DMS53 treated with DMSO at 0.1 percent for 48 hours (cell line): ENCODE results near the gene LRRC30.
"Not testable (repeated sequence)": the region's sequence is repeated elsewhere in the genome, so short reads cannot be mapped to it uniquely, and the experiment has no call there.

Experiments
- DNase-seq: peaks from one replicate; lab custom pipeline; 2025; ENCODE audit not compliant: unreplicated experiment; lab: John Stamatoyannopoulos, UW

Gene LRRC30

DNA sequence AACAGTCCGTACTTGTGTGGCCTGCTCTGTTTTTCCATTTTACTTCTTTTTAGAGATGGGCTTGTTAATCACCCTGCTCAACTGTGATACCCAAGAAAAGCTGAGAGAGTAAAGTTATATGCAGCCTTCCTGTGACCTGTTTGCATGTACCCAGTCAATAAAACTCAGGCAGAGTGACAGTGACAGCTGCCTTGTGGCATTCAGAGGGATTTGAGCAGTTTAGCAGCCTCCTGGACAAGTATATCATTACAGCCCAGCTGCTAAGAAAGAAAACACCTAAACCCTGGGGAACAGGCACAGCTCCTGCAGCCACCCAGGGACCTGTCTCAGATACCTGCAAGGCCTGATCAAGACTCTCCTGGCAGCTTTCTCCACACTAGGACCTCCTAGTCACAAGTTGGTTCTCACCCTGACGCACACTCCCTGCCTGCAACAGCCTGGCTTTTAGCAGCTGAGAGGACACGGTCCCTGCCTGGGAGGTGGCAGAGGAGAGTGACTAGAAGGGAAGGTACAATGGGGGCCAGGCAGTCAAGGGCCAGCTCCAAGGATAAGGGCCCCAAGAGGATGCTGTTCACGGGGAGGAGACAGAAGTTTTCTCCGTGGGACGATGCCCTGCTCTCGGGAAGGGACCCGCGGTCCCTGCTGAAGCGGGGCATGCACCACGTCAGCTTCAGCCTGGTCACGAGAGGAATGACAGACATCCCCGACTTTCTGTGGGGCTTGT lies at the start of gene LRRC30:
Gene LRRC30, plus strand, starts transcription at position 464 of the 724 bp plus-strand sequence. Its CDS starts 50 bp downstream, at position 514.
- no peak for DNase-seq

DNA sequence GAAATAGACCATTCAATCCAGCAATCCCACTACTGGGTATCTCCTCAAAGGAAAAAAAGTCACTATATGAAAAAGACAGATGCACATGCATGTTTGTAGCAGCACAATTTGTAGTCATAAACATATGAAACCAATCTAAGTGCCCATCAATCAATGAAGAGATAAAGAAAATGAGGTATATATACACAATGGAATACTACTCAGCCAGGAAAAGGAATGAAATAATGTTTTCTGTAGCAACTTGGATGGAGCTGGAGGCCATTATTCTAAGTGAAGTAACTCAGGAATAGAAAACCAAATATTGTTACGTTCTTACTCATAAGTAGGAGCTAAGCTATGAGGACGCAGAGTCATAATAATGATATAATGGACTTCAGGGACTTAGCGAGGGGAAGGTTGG lies 45.2 kb upstream of the LRRC30 start:
- no peak for DNase-seq

DNA sequence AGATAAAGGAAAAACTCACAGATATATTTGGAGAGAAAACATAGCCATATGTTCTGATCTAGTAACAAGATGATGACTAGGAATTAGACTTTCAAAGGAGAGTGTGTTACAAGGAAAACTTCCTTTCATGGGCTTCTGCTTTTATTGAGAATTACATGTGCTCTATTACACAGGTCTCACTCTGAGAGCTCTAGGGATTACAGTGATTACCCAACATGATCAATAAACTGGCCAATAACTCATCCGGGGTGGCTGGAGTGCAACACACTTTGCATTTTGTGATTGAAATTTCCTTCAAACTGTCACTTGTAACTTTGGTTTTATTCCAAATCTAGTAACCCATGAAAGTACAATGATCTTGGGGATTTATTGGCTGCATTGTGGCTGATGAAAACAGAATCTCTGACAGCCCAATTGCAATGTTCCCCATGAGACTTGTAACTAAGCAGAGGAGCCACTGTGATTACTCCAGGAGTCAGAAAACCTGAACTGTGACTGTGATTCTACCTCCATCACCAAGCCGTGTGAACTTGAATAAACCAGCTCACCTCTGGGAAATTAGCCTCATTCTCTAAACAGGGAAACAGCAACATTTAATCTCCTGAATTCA lies 40.2 kb upstream of the LRRC30 start:
- no peak for DNase-seq

DNA sequence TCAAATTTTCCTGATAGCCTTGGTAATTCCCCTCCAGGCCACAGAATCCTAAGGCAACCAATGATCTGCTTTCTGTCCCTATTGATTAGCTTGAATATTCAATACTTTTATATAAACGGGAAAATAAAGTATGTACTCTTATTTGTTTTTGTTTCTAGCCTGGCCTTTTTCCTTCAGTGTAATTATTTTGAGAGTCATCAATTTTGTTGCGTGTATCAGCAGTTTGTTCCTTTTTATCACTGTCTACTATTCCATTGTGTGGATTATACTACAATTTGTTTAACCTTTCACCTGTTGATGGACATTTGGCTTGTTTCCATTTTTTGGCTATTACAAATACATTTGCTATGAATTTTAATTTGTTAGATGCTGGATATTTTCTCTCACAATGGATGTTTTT lies 39.2 kb upstream of the LRRC30 start:
- DNase-seq = no peak

DNA sequence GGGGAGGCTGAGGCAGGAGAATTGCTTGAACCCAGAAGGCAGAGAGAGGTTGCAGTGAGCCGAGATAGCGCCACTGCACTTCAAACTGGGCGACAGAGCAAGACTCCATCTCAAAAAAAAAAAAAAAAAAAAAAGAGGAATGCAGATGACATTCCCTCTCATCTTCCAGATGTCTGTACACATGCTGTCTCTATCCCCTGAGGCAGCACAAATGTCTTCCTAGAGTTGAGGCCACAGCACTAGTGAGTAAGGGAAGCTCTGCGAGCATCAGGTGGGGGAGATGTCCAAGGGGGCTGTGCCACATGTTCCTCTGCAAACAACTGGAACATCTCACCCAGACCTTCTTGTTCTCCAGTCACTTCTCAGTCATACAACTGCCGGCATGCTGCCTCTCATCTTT lies 35.6 kb upstream of the LRRC30 start:
- no peak for DNase-seq

DNA sequence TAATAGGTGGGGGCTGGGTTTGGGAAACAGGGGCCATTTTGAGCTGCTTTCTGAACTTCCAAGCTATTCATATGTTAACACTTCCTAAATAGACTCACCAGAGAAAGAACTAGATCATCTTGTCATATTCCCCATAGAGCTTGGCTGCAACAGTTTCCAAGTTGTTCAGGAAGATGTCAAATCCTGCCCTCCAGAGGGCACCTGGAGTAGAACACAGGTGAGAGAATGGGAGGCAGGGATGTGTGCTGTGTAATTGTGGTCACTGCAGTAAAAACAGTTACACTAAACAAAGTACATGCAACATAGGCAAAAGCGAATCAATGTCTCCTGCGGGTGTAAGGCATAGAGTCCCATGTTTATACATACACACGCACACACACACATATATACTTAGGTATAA lies 34.5 kb upstream of the LRRC30 start:
- DNase-seq = no peak

DNA sequence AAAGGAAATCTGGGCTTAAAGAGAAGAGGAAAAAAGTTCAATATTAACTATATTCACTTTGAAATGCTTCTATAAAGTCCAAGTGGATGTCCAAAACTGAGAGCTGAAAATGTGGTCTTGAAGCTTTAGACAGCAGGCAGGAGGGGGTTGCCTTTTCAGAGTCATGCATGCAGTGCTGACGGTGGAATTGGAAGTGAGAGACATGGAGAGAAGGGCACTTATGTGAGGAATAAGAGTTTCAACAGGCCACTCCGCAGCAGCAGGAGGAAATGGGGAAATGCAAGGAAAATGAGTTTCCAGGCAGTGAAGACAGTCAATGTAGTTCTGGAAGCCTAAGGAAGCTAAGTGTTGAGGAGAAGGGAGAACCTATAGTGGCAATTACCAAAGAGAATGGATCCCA lies 33.0 kb upstream of the LRRC30 start:
- DNase-seq = no peak

DNA sequence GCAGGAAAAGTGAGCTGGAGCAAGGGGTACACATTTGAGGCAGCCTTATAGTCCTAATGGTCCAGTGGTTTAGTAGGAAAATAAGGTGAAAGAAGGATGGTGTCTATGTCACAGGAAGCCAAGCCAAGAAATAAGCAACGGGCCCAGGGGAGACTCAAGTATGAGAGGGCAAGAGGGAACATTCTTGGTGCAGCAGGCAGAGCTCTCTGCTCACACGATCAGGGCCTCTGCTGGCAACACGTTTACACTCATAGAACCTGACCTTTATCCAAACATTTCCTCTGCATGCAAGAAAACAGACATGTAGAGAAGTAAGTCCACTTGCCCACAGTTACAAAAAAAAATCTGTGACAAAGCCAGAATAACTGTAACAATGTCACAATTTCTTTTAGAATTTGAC lies 32.6 kb upstream of the LRRC30 start:
- DNase-seq = no peak

DNA sequence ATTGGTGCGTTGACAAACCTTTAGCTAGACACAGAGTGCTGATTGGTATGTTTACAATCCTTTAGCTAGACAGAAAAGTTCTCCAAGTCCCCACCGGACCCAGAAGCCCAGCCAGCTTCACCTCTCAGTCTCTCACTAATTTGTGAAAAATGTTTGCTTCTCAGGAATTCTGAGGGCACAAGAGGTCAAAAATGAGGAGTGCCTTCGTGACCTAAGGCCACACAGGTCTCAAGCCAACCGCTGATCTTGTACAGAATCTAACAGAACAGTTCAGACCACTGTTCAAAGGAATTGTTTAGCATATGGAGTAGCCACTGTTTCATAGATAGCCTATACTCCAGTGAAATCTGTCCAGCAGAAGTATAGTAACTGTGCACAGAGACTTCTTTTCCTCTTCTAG lies 29.8 kb upstream of the LRRC30 start:
- no peak for DNase-seq

DNA sequence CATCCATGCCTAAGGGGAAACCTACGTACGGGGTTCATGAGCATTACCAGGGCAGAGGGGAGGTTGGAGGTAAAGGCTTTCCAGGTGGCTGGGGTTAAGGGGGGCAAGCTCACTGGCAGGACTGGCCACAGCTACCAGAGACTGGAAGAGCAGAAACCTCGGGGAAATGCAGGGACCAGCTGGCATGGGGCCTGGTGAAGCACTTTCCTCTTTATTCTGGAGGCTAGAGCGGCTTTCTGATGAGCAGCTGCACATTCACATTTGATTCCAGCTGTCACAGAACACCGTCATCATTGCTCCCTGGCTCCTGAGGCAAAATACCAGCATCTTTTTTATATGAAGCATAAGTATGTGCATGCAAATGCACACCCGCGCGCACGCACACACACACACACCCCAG lies 28.7 kb upstream of the LRRC30 start:
- no peak for DNase-seq

DNA sequence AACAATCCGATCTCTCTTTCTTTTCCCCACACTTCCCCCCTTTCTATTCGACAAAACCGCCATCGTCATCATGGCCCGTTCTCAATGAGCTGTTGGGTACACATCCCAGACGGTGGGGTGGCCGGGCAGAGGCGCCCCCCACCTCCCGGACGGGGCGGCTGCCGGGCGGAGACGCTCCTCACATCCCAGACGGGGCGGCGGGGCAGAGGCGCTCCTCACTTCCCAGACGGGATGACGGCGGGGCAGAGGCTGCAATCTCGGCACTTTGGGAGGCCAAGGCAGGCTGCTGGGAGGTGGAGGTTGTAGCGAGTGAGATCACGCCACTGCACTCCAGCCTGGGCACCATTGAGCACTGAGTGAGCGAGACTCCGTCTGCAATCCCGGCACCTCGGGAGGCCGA lies 27.3 kb upstream of the LRRC30 start:
- not testable (repeated sequence) for DNase-seq

DNA sequence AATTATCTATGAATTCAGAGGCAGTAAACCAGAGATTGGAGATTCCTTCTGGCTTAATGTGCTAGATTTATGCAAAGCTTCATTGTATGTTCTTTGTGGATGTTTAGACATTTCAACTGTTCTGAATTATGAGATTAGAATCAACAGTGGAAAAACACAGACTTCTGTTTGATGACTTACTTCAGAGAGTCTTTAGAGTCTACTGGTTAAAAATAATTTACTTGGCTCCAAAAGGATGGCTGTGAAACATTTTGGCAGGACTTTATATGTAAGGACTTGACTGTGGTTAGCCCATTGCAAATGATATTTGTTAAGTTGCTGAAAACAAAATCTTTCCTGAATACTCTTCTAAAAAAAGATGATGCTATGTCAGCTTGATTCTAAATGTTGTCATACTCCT lies 25.5 kb upstream of the LRRC30 start:
- DNase-seq = no peak

DNA sequence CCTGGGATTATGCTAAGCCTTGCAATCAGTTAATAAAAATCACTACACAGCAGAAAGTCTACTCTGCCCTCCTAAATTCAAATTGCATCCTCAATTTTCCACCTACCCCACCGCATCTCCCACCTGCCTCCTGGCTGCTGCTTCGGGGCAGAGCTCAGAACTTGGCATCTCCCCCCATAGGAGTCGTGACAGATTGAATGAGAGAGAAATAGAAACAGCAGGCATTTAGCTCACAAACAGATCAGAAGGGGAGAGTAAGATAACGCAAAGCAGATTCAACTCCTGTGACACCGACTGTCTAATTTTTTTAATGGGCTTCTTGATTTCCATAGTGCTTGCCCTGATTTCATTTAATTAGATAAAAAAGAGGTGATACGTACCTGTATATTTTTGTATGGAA lies 24.7 kb upstream of the LRRC30 start:
- no peak for DNase-seq

DNA sequence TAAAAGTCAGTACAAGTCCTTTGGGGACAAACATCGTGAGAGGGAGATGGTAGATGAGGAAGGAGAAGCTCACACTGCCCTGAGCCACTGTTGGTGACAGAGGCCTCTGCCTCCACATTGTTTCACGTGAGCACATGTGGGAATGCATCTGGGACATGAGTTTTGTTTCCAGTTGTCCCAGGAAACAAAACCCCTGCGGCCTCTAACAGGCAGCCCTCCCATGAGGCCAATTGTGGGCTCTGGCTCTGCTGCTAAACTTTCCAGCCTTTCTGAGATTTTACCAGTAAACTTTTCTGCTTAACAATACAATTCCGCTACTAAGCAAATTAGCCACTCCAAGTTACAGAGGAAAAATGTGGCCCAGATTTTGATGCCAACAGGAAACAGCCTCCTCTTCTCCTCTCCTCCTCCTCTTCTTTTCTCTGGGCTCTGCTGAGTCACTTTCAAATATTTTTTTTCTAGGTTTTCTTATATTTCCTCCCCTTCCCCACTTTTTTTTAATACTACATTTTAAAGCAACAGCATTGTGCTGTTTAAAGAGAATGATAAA lies 23.4 kb upstream of the LRRC30 start:
- no peak for DNase-seq

DNA sequence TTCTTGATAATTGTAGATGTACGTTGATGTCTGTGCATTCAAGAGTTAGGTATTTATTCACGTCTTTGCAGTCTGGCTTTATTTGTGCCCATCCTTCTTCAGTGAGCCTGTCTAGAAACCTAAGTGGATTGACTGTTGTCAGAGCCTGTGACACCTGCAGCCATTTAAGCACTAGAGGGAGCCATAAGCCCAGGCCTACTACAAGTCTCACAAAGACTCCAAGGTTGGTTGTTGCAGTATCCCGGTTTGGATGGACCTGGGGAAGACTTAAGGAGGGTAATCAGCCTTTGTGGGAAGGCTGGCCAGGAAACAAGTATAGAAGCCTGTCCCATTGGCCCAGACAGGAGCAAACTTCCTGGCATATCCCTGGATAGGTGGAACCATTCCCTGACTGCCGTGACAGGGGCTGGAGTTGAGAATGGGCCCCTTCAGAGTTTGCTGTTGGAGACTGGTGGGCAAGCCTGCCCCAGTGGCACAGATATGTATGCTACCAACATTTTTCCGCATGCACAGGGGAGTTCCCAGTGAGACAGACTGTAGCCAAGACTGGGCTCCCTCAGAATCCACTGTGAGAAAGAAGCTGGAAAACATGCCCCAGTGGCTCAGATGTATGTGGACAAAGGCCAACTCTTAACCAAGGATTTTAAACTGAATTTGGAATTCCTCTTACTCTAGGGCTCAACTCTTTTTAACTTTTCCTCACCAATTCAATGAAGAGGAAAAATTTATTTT lies 9.3 kb upstream of the LRRC30 start:
- peak; percentile 90 for DNase-seq

DNA sequence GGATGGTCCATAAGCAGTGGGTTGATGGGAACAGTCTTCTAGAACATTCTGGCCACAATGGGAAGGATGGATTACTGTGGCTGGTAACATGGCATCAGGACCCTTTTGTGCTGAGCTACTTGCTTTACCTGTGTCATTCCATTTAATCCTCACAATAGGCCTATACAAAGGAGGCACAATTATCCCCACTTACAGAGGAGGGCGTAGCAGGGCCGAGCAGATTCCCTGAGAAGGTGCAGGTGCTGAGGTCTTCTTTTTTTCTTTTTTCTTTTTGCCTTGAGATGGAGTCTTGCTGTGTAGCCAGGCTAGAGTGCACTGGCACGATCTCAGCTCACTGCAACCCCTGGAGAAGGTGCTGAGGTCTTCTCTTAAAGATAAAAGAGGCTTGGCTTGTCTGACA lies 6.7 kb upstream of the LRRC30 start:
- no peak for DNase-seq

DNA sequence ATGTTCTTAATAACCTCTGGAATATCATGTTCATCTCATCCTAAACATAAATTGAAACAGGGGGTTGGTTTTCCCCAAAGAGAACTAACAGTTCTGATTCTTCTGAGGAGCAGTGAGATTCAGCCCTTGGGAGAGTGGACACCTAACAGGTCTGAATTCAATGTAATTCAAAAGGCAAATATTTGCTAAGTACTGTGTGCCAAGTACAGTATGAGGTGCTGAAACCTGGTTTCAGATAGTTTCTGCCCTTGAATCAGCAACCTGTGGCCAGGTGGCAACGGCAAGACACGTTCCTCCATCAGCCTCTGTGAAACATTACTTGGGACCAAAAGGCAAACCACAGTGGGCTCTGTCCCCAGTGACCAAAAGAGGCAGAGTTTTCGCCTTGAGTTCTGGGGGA lies 1.3 kb downstream of the LRRC30 start:
- DNase-seq = peak; percentile 36

DNA sequence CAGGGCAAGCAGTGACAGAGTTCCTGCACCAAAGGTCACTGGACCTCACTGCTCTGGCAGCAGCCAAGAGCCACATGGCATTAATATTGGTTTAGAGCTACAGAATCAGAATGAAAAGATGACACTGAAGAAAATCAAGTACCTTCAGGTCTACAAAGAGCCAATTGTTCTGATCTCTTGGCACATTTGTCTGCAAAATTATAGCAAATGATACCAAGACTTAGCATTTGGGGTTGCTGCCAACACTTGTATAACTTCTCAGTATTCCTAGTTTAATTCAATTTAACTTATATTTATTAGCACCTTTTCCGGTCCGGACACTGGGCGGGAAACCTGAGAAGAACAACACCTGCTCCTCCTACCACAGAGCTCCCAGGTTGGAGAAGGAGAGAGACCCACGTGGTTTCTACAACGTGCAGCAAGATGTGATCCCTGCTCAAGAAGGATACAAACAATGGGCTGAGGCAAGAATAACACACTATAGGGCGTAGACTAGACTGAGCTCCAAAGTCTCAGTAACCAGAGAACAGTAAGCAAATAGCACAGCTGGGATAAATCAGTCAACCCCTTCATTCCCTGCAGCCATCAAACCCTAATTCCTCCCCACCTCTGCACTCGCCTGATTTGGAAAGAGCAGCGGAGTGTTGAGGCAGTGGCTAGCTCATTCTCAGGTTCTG lies 2.4 kb downstream of the LRRC30 start:
- DNase-seq = no peak

DNA sequence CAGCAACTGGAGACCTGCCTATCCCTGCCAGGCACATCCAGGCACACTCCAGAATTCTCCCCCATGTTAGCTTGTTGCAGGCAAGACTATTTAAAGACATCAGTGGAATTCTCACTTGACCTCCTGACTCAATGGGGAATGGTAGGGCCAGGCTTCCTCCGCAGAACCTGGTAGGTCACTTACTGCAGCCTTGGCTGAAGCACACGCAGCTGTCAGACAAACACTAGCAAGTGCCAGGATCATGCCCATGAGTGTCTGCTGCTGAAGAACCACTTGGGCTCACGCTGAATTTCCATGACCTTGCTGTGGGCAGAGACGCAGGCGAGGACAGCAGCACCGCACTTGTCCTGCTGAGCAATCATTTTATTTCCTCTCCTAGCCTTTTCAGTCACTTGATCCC lies 3.2 kb downstream of the LRRC30 start:
- DNase-seq = no peak

DNA sequence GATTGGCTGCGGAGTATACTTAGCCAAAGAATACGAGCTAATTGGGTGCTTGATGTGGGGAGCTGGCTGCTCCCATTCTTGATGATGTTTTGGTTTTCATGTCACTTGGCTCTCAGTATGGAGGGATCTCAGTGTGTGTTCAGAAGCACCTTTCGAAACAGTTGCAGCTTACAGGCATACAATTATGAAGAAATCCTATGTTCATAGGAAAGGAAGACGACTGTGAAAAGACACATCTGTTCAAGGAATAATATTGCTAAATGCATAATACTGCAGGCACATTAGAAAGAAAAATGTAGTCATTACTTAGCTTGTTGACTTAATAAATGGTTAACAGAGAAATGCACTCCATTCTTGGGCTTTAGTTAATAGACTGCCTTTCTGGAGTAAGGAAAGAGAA lies 4.1 kb downstream of the LRRC30 start:
- no peak for DNase-seq

DNA sequence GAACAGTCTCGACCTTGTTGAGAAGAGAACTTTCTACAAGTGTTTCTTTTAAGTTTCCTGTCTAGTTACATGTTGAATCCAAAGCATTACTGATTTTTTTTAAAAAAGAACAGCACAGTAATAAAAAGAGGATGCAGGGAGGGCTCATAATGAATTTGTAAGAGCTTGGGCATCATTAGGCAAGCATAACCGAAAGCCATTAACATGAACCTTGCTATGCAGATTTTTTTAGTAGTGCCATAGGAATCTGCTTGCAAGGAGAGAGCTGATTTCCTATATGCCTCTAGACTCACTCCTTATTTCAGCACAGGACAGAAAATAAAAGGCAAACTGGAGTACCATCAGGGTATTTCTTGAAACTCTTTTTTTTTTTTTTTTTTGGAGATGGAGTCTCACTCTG lies 5.2 kb downstream of the LRRC30 start:
- no peak for DNase-seq

DNA sequence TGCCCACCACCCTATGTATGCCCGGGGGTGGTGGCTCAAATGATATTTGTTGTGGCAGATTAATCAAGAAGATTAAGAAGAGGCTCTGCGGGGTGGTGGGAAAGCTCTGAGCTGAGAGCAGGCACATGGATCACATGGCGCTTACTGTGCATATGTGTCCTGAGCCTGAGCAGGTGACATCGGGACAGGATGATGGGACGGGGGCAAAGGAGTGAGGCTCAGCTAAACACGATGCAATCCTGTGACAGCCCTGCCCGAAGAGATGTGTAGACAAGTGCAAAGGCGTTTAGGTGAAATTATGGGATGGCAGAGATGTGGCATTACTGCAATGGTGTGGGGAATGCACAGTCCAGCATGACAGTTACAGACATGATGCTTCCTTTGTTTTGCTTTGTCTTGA lies 6.0 kb downstream of the LRRC30 start:
- no peak for DNase-seq
